Measurements from ENCODE around the gene PRXL2B. TPM values are rescaled to one million over a fixed set of nuclear protein-coding genes. Genes with fewer than 3 reads are reported as not detected.

PRXL2B gene
- total RNA-seq, 1 donor, result 27.7 TPM

DNA sequence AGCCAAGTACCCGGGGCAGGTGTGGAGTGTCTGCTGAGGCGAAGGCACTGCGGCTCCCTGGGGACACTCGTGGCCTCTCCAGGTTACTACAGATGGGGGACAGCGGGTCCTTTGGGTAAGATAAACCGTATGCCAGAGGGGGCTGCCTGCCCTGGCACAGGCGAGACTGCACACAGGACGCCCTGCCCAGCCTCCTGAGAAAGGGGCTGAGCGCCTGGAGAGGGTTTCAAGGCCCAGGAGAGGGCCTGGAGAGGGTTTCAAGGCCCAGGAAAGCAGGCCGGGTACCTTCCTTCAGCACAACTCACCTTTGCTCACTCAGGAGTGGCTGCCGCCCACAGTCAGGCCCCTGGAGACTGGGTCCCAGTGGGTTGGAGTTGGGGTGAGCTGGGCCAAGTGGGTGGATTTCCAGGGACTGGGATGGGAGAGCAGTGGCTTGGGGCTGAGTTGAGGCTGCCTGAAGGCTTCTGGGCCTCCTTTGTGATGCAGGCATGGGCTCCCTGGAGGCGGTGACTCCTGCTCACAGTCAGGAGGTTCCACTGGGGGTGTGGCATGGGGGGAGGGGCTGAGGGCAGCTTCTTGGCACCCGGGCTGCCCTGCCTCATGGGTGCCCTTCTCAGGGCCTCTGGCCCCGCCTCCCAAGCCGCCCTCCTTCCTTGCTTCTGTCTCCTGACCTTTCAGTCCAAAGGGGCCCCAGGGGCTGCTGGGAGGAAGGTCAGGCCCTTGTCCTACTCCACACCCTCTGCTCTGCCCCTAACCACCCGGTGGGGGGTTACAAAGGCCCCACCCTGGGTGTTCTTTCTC, 46.2 kb downstream of the PRXL2B start, which contains the start of gene MMEL1:
TSS of gene MMEL1 (minus strand) at position 456 of the 801 bp plus-strand sequence. CDS start 3,532 bp downstream, outside the sequence.
- no peak for DNase-seq (ENCODE audit: low read depth in 2 of 3, low spot score in 2 of 3)

GRCh38 chr1:2633366-2633935, 46.9 kb downstream of the PRXL2B start:
- no peak for DNase-seq (ENCODE audit: low read depth in 2 of 3, low spot score in 2 of 3)

DNA sequence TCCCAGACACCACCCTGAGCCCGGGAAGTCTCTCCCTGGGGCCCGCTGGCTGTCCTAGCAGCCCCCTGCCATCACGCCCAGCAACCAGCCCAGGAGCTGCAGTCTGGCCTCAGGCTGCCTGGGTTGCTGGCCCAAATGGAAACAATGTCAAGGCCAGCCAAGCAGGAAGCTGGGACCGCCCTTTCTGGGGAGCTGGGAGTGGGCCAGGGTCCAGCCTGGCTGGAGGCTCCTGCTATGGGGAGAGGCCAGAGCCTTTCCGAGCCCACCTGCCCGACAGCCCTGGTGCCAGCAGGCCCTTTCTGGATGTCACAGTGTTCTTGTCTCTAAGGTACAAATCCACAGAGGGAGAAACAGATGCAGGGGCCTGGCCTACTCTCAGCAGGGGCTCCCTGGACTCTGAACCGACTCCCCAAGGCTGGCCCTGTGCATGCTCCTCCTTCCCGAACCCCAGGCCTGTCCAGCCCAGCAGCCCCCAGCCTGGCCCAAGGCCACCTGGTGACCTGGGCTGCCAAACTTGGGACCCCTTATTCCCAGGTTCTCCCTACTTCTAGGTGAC, 47.4 kb downstream of the PRXL2B start:
- DNase-seq (ENCODE audit: low read depth in 2 of 3, low spot score in 2 of 3), result no peak

- DNase-seq (ENCODE audit: low read depth in 2 of 3, low spot score in 2 of 3), result no peak
These were observed 48.9 kb downstream of the PRXL2B start for GRCh38 chr1:2635361-2636010.

- no peak for DNase-seq (ENCODE audit: low read depth in 2 of 3, low spot score in 2 of 3)
These were observed 50.2 kb downstream of the PRXL2B start for GRCh38 chr1:2636733-2637132.

DNA sequence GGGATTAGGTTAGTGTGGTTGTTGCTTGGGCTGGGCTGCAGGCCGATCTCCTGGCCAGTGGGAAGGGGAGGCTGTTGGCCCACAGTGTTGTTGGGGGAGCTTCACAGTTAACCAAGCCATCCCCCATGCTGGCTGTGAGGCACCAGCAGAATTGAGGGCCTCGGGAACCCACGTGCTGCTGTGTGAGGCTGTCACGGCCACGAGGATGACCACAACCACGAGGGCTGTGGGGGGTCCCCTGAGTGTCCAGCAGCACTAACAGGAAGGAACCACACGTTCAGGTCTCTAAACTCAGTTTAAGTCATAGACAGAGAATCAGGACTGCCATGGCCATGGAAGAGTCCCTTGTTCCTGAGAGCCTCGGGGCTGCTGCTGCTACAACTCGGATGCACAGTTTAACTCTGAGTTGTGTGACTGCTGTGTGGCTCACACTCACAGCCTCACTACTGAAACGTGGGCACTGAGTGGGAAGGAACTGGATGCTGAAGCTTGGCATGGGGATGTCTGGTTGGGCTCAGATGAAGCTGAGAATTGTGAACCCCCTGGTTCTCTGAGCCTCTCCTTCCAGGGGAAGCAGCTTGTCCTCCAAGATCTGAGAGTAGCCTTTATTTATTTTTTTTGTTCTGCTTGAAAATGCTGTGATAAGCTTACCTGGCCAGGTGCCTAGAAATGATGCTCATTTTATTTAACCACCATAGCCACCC, 51.0 kb downstream of the PRXL2B start:
- DNase-seq (ENCODE audit: low read depth in 2 of 3, low spot score in 2 of 3), result no peak

- no peak for DNase-seq (ENCODE audit: low read depth in 2 of 3, low spot score in 2 of 3)
These were observed 52.0 kb downstream of the PRXL2B start for GRCh38 chr1:2638466-2639115.

GRCh38 chr1:2639203-2639602, 52.6 kb downstream of the PRXL2B start:
- no peak for DNase-seq (ENCODE audit: low read depth in 2 of 3, low spot score in 2 of 3)

GRCh38 chr1:2639607-2640521, 53.3 kb downstream of the PRXL2B start:
- no peak for DNase-seq (ENCODE audit: low read depth in 2 of 3, low spot score in 2 of 3)

- no peak for DNase-seq (ENCODE audit: low read depth in 2 of 3, low spot score in 2 of 3)
These were observed 54.0 kb downstream of the PRXL2B start for GRCh38 chr1:2640626-2641025.

Other genes starting within 250 kb of the PRXL2B start
- gene MORN1, start 195.2 kb upstream of the PRXL2B start, total RNA-seq, result 17.8 TPM
- gene RER1, start 194.9 kb upstream of the PRXL2B start, total RNA-seq, result 31.8 TPM
- 41.5 TPM for gene PEX10, start 174.2 kb upstream of the PRXL2B start, total RNA-seq
- gene PLCH2, start 110.5 kb upstream of the PRXL2B start, total RNA-seq, result 1.3 TPM
- gene PANK4, start 60.2 kb upstream of the PRXL2B start, total RNA-seq, result 27.2 TPM
- gene HES5, start 56.5 kb upstream of the PRXL2B start, total RNA-seq, result not detected
- gene TNFRSF14, start 30.4 kb upstream of the PRXL2B start, total RNA-seq, result 135 TPM
- gene MMEL1, start 46.2 kb downstream of the PRXL2B start, total RNA-seq, result 8.1 TPM
- gene TTC34, start 214.9 kb downstream of the PRXL2B start, total RNA-seq, result 0.27 TPM